GM12874 (cell line): Measurements from ENCODE around the gene PBX2.
A peak's percentile ranks its signal among the peaks of the same experiment; 100 is the strongest.

Source experiments
- TF ChIP-seq, protein P1 (sequence below): IDR thresholded peaks from 2 replicates; pipeline ENCODE4 v1.5.1; 2011; ENCODE audit warnings: low read depth, mild to moderate bottlenecking, control low read depth, low read length, moderate library complexity; ENCODE audit not compliant: insufficient read depth

Gene PBX2

DNA sequence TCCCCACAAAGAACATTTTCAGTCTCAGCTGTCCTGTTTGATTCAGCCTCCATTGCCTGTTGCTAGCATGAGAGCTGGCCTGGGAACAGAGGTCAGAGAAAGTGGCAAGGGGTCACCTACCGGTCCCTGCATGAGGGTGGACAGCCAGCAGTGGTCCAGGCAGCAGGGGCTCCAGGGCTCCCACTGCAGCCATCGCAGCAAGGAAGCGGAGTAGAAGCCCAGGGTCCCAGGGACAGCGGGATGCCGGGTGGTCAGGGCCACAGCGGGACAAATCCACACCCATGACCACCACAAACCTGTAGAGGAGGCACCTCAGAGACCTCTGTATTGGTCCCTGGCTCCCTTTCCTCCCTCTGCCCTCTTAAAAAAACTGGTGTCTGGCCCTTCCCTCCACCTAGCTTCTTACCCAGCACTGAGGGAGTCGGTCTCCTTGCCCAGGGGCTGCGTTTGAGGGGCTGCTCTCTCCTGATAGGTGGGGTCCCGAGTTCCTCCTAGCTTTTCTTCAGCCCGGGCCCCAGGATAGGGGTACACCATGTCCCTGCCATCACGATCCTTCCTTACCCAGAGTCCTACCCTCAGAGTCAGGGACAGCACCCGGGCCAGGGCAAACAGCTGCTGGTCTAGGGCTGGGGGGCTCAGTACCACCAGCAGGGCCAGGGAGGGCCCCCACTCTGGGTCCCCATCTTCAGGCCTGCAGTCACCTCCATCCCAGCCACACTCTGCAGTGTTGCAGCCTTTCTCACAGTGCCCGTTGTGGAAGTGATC is 10.9 kb upstream of the PBX2 start:
- TF ChIP-seq, protein P1, sequence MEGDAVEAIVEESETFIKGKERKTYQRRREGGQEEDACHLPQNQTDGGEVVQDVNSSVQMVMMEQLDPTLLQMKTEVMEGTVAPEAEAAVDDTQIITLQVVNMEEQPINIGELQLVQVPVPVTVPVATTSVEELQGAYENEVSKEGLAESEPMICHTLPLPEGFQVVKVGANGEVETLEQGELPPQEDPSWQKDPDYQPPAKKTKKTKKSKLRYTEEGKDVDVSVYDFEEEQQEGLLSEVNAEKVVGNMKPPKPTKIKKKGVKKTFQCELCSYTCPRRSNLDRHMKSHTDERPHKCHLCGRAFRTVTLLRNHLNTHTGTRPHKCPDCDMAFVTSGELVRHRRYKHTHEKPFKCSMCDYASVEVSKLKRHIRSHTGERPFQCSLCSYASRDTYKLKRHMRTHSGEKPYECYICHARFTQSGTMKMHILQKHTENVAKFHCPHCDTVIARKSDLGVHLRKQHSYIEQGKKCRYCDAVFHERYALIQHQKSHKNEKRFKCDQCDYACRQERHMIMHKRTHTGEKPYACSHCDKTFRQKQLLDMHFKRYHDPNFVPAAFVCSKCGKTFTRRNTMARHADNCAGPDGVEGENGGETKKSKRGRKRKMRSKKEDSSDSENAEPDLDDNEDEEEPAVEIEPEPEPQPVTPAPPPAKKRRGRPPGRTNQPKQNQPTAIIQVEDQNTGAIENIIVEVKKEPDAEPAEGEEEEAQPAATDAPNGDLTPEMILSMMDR: no peak

DNA sequence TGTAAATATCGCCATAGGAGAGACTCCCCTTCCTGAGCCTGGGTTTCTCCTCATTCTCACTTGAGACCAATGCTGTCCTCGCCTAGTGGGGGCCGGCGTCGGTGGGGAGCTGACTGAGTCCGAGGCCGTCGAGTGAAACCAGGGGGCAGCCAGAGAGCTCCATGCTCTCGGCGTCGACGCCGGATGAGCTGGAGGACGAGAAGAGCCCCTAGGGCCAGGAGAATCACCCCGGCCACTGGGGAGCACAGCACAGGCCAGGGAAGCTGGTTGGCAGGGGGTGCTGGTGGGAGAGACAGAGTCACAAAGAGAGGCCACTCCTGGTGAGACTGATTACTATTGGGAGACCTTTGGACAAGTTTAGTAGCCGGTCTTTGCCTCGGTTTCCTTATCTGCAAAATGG is 8.9 kb upstream of the PBX2 start:
- TF ChIP-seq, protein P1: no peak

DNA sequence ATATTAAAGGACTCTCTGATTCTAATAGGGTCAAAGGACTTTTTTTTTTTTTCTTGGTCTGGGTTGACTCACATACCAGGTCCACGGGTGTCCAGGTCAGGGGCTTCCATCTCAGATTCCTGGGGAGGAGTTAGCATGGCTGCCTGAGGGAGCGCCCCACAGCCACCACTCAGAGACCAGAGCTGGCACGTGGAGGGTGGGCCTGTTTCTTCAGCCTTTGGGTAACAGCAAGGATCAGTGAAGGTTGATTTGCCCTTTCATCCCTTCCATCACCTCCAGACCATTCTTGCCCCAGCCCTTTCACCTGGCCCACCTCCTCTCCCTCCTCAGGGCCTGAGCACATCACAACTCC is 8.3 kb upstream of the PBX2 start:
- TF ChIP-seq, protein P1: no peak

DNA sequence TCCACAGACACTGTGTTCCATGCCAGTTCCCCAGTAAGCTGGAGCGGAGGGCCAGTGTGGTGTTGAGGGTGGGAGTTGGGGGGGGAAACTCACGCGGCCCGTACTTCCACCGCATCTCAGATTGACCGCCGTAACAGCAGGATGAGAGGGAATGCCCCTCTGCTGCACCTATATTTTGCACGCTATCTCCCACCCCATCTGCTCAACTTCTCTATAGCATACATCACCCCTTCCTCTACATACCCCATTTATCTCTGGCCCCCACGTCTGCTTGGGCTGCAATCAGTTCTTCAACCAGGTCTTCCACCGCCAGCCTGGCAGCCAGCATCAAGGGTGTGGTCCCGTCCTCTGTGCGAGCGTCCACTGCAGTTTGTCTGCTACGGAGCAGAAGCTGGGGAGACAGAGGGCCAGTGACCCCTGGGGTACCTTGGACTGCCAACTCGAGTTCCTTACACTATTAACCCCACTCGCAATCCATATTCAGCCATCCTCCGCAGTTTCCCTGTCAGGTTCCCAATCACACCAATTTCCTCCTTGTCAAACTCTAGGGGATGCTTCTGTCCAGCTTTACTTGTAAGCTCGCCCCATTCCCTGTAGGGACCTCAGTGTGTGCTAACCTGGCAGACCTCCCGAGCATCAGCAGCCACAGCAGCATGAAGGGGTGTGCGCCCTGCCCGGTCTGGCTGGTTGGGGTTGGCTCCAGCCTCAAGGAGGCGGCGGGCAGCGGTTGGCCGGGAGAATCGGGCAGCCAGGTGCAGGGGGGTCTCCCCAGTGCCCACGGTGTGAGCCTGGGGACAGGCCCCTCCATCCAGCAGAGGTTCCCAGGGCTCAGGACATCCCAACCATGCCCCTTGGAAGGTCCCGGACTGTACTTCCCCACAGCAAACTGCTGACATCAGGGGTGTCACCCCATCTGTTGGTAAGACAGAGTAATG is 6.9 kb upstream of the PBX2 start:
- TF ChIP-seq, protein P1: no peak

DNA sequence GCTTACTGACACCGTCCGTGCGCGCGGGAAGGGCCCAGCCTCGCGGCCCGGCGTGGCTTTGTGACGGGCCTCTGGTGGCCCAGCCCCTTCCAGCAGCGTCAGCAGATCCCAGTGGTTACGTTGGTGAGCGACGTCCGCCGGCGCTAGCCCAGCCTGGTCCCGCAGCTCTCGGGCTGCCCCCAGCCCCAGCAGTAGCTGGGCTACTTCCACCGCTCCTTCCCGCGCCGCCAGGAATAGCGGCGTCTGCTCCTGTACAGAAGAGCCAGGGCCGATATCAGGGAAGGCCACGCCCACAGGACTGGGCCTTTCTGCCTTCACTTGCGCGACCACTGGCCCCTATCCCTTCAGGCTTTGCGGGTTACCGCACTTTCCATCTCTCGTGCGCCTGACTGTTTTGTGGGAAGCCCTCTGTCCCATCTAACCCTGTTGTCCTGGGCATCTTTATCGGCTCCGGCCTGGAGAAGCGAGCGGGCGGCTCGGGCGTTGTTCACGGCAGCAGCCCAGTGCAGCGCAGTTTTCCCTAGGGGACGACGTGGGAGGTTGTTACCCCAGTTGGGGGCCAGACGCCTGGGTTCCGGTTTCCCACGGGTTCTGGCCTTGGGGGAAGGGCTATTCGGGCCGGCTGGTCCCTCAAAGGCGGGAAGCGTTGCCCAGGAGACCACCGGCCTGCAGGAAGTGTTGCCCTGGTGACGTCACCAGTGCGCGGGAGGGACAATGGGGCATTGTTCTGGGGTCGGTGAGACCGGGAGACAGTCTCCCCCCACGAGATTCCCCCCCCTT is 6.1 kb upstream of the PBX2 start:
- TF ChIP-seq, protein P1: no peak

DNA sequence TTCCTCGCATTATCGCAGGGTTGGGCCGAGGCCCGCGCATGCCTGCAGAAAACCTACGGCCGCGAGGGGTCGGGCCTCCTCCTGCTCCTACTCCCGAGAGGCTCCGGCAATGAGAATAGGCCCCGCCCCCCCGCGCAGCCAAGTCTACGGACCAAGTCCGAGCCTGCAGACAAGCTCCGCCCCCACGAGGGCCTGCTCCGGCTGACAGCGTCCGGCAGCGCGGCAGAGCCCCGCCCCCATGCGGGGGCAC is 5.6 kb upstream of the PBX2 start:
- TF ChIP-seq, protein P1: 0 out of 2 replicates have a peak, but pooled peaks have one; percentile 19
